ENCODE measurements around the gene ATP2A3. TPM values are rescaled to one million over a fixed set of nuclear protein-coding genes. Genes with fewer than 3 reads are reported as not detected.
A peak's percentile ranks its signal among the peaks of the same experiment; 100 is the strongest.

ATP2A3 gene
- total RNA-seq, 1 experiment from 2014 or later, result 13.3 TPM

- DNase-seq, result peak; percentile 97
- Histone ChIP-seq H3K9ac (ENCODE audit: extremely low read depth, insufficient read length, low read length) (no peak within 1 kb of the TSS), H2BK15ac (ENCODE audit: low read depth, low read length) (no peak within 1 kb of the TSS), H4K91ac (ENCODE audit: insufficient read length, low read depth, low read length) (no peak within 1 kb of the TSS), H3K14ac (ENCODE audit: insufficient read depth, low read length) (0 out of 2 replicates have a peak within 1 kb of the TSS, but pooled peaks have one; percentile 4), H3K4ac (ENCODE audit: low read depth, low read length) (no peak within 1 kb of the TSS), H3K27ac (ENCODE audit: insufficient read length, low read depth, low read length) (no peak within 1 kb of the TSS), H3K4me2 (ENCODE audit: insufficient read depth, insufficient read length, low read length) (peak within 1 kb of the TSS; percentile 47), H3K23me2 (ENCODE audit: insufficient read length, low read depth, low read length, poor library complexity, severe bottlenecking) (peaks cover 6% of the 10 kb centered on the region), H3K23ac (ENCODE audit: insufficient read length, low read depth, low read length) (no peak within 1 kb of the TSS), H4K5ac (ENCODE audit: insufficient read length, low read depth, low read length) (no peak within 1 kb of the TSS), H2AFZ (ENCODE audit: low read length) (no peak within 1 kb of the TSS), H4K20me1 (ENCODE audit: control insufficient read depth, insufficient read depth, insufficient read length) (no peaks in the 10 kb centered on the region), H2BK5ac (ENCODE audit: insufficient read length, low read length) (no peak within 1 kb of the TSS), H2BK20ac (ENCODE audit: low read depth, low read length, poor library complexity, severe bottlenecking) (no peak within 1 kb of the TSS), H3K27me3 (ENCODE audit: insufficient read depth, low read length) (no peaks in the 10 kb centered on the region; the same call in 1 of the 2 replicates), H3K9me3 (ENCODE audit: control insufficient read depth, low read depth, low read length) (no peaks in the 10 kb centered on the region), H2AK5ac (ENCODE audit: insufficient read length, low read length) (no peak within 1 kb of the TSS), H3T11ph (ENCODE audit: low read length) (no peak within 1 kb of the TSS), H3K18ac (ENCODE audit: insufficient read length, low read depth, low read length) (no peak within 1 kb of the TSS), H2BK120ac (ENCODE audit: low read depth, low read length, poor library complexity, severe bottlenecking) (no peak within 1 kb of the TSS), H4K8ac (replicated peaks; ENCODE audit: insufficient read length, low read depth, low read length) (no peak within 1 kb of the TSS), H3K79me1 (ENCODE audit: insufficient read depth, low read depth, low read length, poor library complexity, severe bottlenecking) (no peaks in the 10 kb centered on the region), H3K4me1 (ENCODE audit: insufficient read depth, low read length) (peaks cover 2% of the 10 kb centered on the region; the same call in 1 of the 2 replicates), H3K79me2 (ENCODE audit: insufficient read depth, low read length) (no peaks in the 10 kb centered on the region), H2BK12ac (ENCODE audit: insufficient read length, low read depth, low read length) (no peak within 1 kb of the TSS), H3K56ac (ENCODE audit: insufficient read length, low read depth, low read length) (no peak within 1 kb of the TSS)
- Mint-ChIP-seq H3K27ac (peak within 1 kb of the TSS in 2 of 3 experiments; percentile 35 to 86; a peak in 3 of 7 replicates), H3K4me3 (peak within 1 kb of the TSS; percentile 77 to 80), H3K4me1 (peaks cover 29 to 39% of the 10 kb centered on the region in 2 experiments), H3K36me3 (ENCODE audit: insufficient read depth in 1 of 3, low read depth in 3 of 3) (no peaks in the 10 kb centered on the region), H3K27me3 (ENCODE audit: low read depth) (peaks cover 12% of the 10 kb centered on the region), H3K9me3 (no peaks in the 10 kb centered on the region)
- no CpG with 5 or more reads among the region's 75 CpGs for WGBS (ENCODE audit: extremely low coverage, insufficient read length, low lambda C conversion rate)
- no peak for TF ChIP-seq CTCF (conservative IDR thresholded peaks at IDR 0.05)
Observed at GRCh38 chr17:3893003-3893719, 71.1 kb downstream of the ATP2A3 start, which contains the start of gene CAMKK1. Gene CAMKK1 (minus strand): TSS chr17:3893053. CDS start chr17:3885687, 7,366 bp downstream.

Measured in H9 (cell line).